ENCODE measurements around the gene CIC.

The CIC gene

GRCh38 chr19:42268704-42269477, at the start of gene CIC:
Gene CIC (plus strand): TSS chr19:42269252. CDS start chr19:42271784, 2,532 bp downstream.
- DNase-seq (ENCODE audit: low read depth, low spot score) = peak; percentile 100

GRCh38 chr19:42219812-42220750, 49.0 kb upstream of the CIC start, which contains the start of gene ZNF526:
Gene ZNF526 (plus strand): TSS chr19:42220312. CDS start chr19:42224404, 4,092 bp downstream.
- peak; percentile 90 for DNase-seq (ENCODE audit: low read depth, low spot score)

DNA sequence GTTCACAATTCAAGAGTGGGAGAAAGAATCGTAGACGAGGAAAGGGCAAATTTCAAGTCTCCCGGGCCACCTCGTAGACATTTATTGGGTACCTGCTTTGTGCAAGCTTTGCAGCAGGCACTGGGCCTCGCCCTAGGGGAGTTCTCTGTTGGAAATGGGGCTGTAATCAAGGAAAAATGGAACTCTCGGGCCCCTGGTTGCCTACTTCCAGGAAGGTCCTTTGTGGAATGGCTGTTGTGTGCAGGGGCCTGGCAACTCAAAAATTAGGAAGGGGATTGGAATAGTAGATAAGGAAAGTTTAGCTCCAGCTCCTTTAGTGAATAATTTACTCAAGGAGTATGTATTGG, 48.3 kb upstream of the CIC start:
- no peak for DNase-seq (ENCODE audit: low read depth, low spot score)

GRCh38 chr19:42224940-42225717, 43.9 kb upstream of the CIC start:
- DNase-seq (ENCODE audit: low read depth, low spot score) = no peak

DNA sequence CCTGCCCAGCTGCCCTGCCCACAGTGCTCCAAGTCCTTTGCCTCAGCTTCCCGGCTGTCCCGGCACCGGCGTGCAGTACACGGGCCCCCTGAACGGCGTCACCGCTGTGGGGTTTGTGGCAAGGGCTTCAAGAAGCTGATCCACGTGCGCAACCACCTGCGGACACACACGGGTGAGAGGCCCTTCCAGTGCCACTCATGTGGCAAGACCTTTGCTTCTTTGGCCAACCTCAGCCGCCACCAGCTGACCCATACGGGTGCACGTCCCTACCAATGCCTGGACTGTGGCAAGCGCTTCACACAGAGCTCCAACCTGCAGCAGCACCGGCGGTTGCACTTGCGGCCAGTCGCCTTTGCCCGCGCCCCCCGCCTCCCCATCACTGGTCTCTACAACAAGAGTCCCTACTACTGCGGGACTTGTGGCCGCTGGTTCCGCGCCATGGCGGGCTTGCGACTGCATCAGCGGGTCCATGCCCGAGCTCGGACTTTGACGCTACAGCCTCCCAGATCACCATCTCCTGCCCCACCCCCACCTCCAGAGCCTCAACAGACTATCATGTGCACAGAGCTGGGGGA, 43.2 kb upstream of the CIC start:
- no peak for DNase-seq (ENCODE audit: low read depth, low spot score)

GRCh38 chr19:42226886-42227285, 42.2 kb upstream of the CIC start:
- no peak for DNase-seq (ENCODE audit: low read depth, low spot score)

GRCh38 chr19:42228641-42229040, 40.4 kb upstream of the CIC start:
- DNase-seq (ENCODE audit: low read depth, low spot score) = no peak

GRCh38 chr19:42229301-42229854, 39.7 kb upstream of the CIC start:
- no peak for DNase-seq (ENCODE audit: low read depth, low spot score)

DNA sequence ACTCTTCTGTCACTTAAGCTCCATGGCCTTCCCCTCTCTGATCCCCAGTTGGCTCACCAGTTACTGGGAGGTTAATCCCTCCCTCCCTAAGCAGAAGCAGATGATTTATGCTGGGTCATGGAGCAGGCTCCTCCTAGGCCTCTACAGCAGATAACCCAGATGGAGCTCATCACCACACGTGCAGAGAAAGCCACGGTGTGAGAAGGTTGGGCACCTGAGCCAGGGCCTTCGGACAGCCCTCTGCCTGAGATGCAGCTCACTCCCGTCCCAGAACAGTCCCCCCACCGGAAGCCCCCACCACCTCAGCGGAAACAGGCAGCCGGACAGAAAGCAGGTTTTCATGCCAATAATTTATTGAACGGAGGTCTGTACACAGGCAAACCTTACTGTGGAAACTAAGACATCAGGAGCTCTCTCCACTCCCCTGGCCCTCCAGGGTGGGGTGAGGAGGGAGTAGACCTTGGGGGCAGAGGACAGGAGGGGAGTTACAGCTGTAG, 39.1 kb upstream of the CIC start:
- DNase-seq (ENCODE audit: low read depth, low spot score) = no peak

DNA sequence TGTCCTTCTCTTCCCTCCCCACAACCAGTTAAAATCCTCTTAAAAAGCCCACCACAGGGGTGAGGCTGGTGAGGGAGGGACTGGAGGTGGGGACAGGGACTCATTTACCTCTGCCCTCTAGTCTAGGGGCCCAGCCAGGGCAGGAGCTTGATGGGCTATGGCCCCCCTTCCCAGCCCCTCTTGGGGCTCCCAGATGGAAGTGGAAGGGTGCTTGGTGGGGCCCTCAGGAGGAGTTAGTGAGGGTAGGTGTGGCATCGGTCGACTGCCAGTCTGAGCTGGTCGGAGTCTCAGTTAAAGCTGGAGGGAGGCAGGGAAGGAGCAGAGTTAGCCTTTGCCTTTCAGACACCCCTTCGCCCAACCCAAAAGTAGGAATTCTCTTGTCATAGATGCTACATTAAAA, 38.5 kb upstream of the CIC start:
- no peak for DNase-seq (ENCODE audit: low read depth, low spot score)

- no peak for DNase-seq (ENCODE audit: low read depth, low spot score)
Observed at GRCh38 chr19:42232435-42232834, 36.6 kb upstream of the CIC start.

- no peak for DNase-seq (ENCODE audit: low read depth, low spot score)
Observed at GRCh38 chr19:42233106-42233505, 35.9 kb upstream of the CIC start.

GRCh38 chr19:42233678-42234292, 35.3 kb upstream of the CIC start:
- DNase-seq (ENCODE audit: low read depth, low spot score) = no peak

DNA sequence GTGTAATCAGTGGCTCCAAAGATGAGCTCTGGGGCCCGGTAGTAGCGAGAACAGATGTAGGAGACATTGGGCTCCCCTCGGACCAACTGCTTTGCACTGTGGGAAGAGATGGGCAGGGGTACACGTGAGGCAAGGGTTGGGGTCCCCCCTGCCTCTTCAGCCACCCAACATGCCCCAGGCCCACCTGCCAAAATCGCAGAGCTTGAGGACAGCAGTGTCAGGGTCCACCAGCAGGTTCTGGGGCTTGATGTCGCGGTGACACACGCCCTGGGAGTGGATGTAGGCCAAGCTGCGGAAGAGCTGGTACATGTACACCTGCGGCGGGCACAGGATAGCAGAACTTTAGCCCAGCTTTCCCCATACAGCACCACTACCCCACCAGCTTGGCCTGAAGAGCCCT, 34.7 kb upstream of the CIC start:
- no peak for DNase-seq (ENCODE audit: low read depth, low spot score)

DNA sequence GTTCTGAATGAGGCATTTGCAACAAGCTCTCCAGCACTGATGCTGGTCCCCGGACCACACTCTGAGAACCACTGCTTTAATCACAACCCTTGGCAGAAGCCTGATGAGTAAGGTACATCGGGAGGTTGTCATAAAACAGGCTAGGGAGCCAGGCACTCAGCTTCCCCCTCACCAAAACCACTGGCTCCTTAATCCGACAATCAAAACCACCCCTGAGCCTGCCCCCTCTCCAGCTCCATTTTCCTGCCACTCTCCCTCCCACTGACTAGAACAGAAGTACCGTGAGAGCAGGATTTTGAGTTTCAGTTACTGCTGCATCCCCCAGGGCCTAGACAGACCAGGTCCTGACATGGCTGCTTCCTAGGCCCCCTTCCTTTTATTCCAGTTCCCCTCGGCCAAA, 33.9 kb upstream of the CIC start:
- no peak for DNase-seq (ENCODE audit: low read depth, low spot score)

DNA sequence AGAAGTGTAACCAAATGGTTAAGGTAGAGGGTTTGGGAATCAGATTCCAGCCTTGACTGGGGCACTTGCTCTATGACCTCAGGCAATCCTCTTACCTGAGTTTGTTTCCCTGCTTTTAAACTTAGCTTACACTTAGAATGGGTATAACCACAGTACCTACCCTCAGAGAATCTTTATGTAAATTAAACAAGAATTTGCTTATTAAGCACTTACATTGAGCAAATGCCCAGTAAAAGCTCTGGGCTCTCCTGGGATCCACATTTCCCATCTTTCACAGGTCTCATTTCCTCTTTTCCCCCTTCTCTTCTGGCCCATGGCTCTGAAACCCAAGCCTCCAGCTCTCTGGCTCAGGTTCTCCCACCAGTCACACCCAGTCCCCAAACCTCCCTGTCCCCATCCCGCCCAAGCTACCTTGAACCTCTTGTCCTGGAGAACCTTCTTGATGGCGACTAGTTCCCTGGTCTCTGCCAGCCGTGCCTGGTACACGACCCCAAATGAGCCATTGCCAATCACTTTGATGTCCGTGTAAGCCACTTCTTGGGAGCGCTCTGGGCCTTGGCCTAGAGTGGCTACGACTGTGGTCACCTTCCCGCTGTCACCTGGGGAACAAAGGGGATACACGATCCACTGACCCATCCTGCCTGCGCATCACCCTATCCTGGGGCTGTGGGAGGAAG, 29.4 kb upstream of the CIC start:
- no peak for DNase-seq (ENCODE audit: low read depth, low spot score)

- DNase-seq (ENCODE audit: low read depth, low spot score) = no peak
Observed at GRCh38 chr19:42241279-42241678, 27.8 kb upstream of the CIC start.

DNA sequence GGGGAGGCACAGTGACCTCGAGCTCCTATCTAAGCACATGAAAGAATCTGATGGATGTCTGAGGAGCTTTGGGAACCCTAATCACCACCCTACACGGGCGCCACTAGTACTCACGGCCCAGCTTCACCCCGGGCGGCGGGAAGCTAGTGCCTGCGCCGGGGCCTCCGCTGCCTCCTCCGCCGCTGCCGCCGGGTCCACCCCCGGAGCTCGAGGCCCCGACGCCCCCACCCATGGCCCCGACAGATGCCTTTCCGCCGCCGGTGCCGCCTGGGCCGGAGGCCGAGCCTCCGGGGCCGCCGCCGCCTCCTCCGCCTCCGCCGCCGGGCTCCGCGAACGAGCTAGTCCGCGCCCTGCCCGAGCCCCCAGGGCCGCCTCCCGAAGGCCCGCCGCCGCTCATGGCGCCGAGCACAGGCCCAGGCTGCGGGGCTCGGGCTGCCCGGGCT, 27.0 kb upstream of the CIC start:
- DNase-seq (ENCODE audit: low read depth, low spot score) = no peak

GRCh38 chr19:42242512-42243409, 26.3 kb upstream of the CIC start, which contains the start of gene GSK3A:
Gene GSK3A (minus strand): TSS chr19:42242602. CDS start chr19:42242465, 137 bp downstream.
- DNase-seq (ENCODE audit: low read depth, low spot score) = peak; percentile 99

All from brain pericyte (primary cell).